ENCODE results near the gene CCSER1.

Gene CCSER1

GRCh38 chr4:90128961-90129495 lies 1.8 kb downstream of the CCSER1 start:
- DNase-seq (ENCODE audit: low read depth), result no peak
- H3K27me3 ChIP-seq (replicated peaks; ENCODE audit: control insufficient read depth, insufficient read depth, low read length), result peaks cover 35% of the 10 kb centered on the region
- peaks cover 4% of the 10 kb centered on the region for H3K9me3 ChIP-seq (ENCODE audit: control insufficient read depth, low read length)
- H3K36me3 ChIP-seq (ENCODE audit: control insufficient read depth, insufficient read depth, low read length, severe bottlenecking), result no peaks in the 10 kb centered on the region
- no peak overlapping the region for H3K9ac ChIP-seq (ENCODE audit: low read length)
- peaks cover 11% of the 10 kb centered on the region for H3K4me1 ChIP-seq (ENCODE audit: control insufficient read depth, insufficient read depth, low read length)
- no peak overlapping the region for H3K4me3 ChIP-seq (ENCODE audit: low read length)

- peaks cover 11% of the 10 kb centered on the region for H3K4me1 ChIP-seq (ENCODE audit: control insufficient read depth, insufficient read depth, low read length)
- DNase-seq (ENCODE audit: low read depth), result no peak
- no peaks in the 10 kb centered on the region for H3K36me3 ChIP-seq (ENCODE audit: control insufficient read depth, insufficient read depth, low read length, severe bottlenecking)
- peaks cover 35% of the 10 kb centered on the region for H3K27me3 ChIP-seq (replicated peaks; ENCODE audit: control insufficient read depth, insufficient read depth, low read length)
- no peak overlapping the region for H3K4me3 ChIP-seq (ENCODE audit: low read length)
- peaks cover 4% of the 10 kb centered on the region for H3K9me3 ChIP-seq (ENCODE audit: control insufficient read depth, low read length)
- no peak overlapping the region for H3K9ac ChIP-seq (ENCODE audit: low read length)
Observed at GRCh38 chr4:90130076-90130475, 2.9 kb downstream of the CCSER1 start.

GRCh38 chr4:90137555-90137954 lies 10.4 kb downstream of the CCSER1 start:
- Histone ChIP-seq H3K27me3 (replicated peaks; ENCODE audit: control insufficient read depth, insufficient read depth, low read length) (no peaks in the 10 kb centered on the region), H3K4me3 (ENCODE audit: low read length) (no peak overlapping the region), H3K4me1 (ENCODE audit: control insufficient read depth, insufficient read depth, low read length) (no peaks in the 10 kb centered on the region), H3K9me3 (ENCODE audit: control insufficient read depth, low read length) (no peaks in the 10 kb centered on the region), H3K36me3 (ENCODE audit: control insufficient read depth, insufficient read depth, low read length, severe bottlenecking) (no peaks in the 10 kb centered on the region), H3K9ac (ENCODE audit: low read length) (no peak overlapping the region)
- no peak for DNase-seq (ENCODE audit: low read depth)

- H3K9me3 ChIP-seq (ENCODE audit: control insufficient read depth, low read length), result no peaks in the 10 kb centered on the region
- no peaks in the 10 kb centered on the region for H3K36me3 ChIP-seq (ENCODE audit: control insufficient read depth, insufficient read depth, low read length, severe bottlenecking)
- no peak for DNase-seq (ENCODE audit: low read depth)
- H3K4me1 ChIP-seq (ENCODE audit: control insufficient read depth, insufficient read depth, low read length), result no peaks in the 10 kb centered on the region
- H3K9ac ChIP-seq (ENCODE audit: low read length), result no peak overlapping the region
- no peak overlapping the region for H3K4me3 ChIP-seq (ENCODE audit: low read length)
- no peaks in the 10 kb centered on the region for H3K27me3 ChIP-seq (replicated peaks; ENCODE audit: control insufficient read depth, insufficient read depth, low read length)
Observed at GRCh38 chr4:90142081-90142480, 14.9 kb downstream of the CCSER1 start.

GRCh38 chr4:90145319-90145718 lies 18.1 kb downstream of the CCSER1 start:
- H3K4me1 ChIP-seq (ENCODE audit: control insufficient read depth, insufficient read depth, low read length), result no peaks in the 10 kb centered on the region
- H3K9ac ChIP-seq (ENCODE audit: low read length), result no peak overlapping the region
- DNase-seq (ENCODE audit: low read depth), result no peak
- H3K27me3 ChIP-seq (replicated peaks; ENCODE audit: control insufficient read depth, insufficient read depth, low read length), result no peaks in the 10 kb centered on the region
- H3K36me3 ChIP-seq (ENCODE audit: control insufficient read depth, insufficient read depth, low read length, severe bottlenecking), result no peaks in the 10 kb centered on the region
- no peaks in the 10 kb centered on the region for H3K9me3 ChIP-seq (ENCODE audit: control insufficient read depth, low read length)
- no peak overlapping the region for H3K4me3 ChIP-seq (ENCODE audit: low read length)

- no peaks in the 10 kb centered on the region for H3K36me3 ChIP-seq (ENCODE audit: control insufficient read depth, insufficient read depth, low read length, severe bottlenecking)
- H3K4me1 ChIP-seq (ENCODE audit: control insufficient read depth, insufficient read depth, low read length), result no peaks in the 10 kb centered on the region
- no peak overlapping the region for H3K4me3 ChIP-seq (ENCODE audit: low read length)
Observed at GRCh38 chr4:90146306-90146705, 19.1 kb downstream of the CCSER1 start.

GRCh38 chr4:90148574-90149148 lies 21.5 kb downstream of the CCSER1 start:
- Histone ChIP-seq H3K9ac (ENCODE audit: low read length) (no peak overlapping the region), H3K27me3 (replicated peaks; ENCODE audit: control insufficient read depth, insufficient read depth, low read length) (no peaks in the 10 kb centered on the region), H3K4me1 (ENCODE audit: control insufficient read depth, insufficient read depth, low read length) (no peaks in the 10 kb centered on the region), H3K9me3 (ENCODE audit: control insufficient read depth, low read length) (no peaks in the 10 kb centered on the region), H3K4me3 (ENCODE audit: low read length) (no peak overlapping the region), H3K36me3 (ENCODE audit: control insufficient read depth, insufficient read depth, low read length, severe bottlenecking) (no peaks in the 10 kb centered on the region)
- no peak for DNase-seq (ENCODE audit: low read depth)

More at GRCh38 chr4:90146306-90146705, 19.1 kb downstream of the CCSER1 start:
- no peaks in the 10 kb centered on the region for H3K9me3 ChIP-seq (ENCODE audit: control insufficient read depth, low read length)
- no peak for DNase-seq (ENCODE audit: low read depth)
- H3K27me3 ChIP-seq (replicated peaks; ENCODE audit: control insufficient read depth, insufficient read depth, low read length), result no peaks in the 10 kb centered on the region
- no peak overlapping the region for H3K9ac ChIP-seq (ENCODE audit: low read length)

DNA sequence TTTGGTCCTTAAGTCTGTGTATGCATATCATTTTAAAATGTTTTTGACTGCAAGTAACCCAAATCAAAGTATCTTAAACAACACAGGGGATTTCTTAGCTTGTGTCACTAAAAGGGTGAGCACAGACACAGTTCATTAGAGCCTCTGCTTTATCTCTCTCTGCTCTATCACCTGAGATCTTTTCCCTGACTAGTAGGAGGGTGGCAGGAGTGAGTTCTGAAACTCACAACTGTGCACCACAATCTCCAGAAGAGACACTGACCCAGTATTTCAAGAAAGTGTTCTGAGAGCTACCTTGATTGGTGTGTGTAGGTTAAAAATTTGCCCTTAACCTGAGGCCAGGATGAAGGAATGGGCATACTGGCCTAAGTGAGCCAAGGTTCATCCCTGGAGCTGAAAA lies 24.8 kb downstream of the CCSER1 start:
- DNase-seq (ENCODE audit: low read depth), result no peak
- no peaks in the 10 kb centered on the region for H3K9me3 ChIP-seq (ENCODE audit: control insufficient read depth, low read length)
- H3K4me1 ChIP-seq (ENCODE audit: control insufficient read depth, insufficient read depth, low read length), result no peaks in the 10 kb centered on the region
- no peak overlapping the region for H3K4me3 ChIP-seq (ENCODE audit: low read length)
- H3K9ac ChIP-seq (ENCODE audit: low read length), result no peak overlapping the region
- no peaks in the 10 kb centered on the region for H3K36me3 ChIP-seq (ENCODE audit: control insufficient read depth, insufficient read depth, low read length, severe bottlenecking)
- H3K27me3 ChIP-seq (replicated peaks; ENCODE audit: control insufficient read depth, insufficient read depth, low read length), result no peaks in the 10 kb centered on the region

GRCh38 chr4:90159193-90159592 lies 32.0 kb downstream of the CCSER1 start:
- no peak overlapping the region for H3K4me3 ChIP-seq (ENCODE audit: low read length)
- DNase-seq (ENCODE audit: low read depth), result no peak
- no peaks in the 10 kb centered on the region for H3K27me3 ChIP-seq (replicated peaks; ENCODE audit: control insufficient read depth, insufficient read depth, low read length)
- H3K4me1 ChIP-seq (ENCODE audit: control insufficient read depth, insufficient read depth, low read length), result no peaks in the 10 kb centered on the region
- H3K9ac ChIP-seq (ENCODE audit: low read length), result no peak overlapping the region
- no peaks in the 10 kb centered on the region for H3K36me3 ChIP-seq (ENCODE audit: control insufficient read depth, insufficient read depth, low read length, severe bottlenecking)
- no peaks in the 10 kb centered on the region for H3K9me3 ChIP-seq (ENCODE audit: control insufficient read depth, low read length)

GRCh38 chr4:90160044-90160443 lies 32.9 kb downstream of the CCSER1 start:
- no peaks in the 10 kb centered on the region for H3K4me1 ChIP-seq (ENCODE audit: control insufficient read depth, insufficient read depth, low read length)
- no peak for DNase-seq (ENCODE audit: low read depth)
- no peaks in the 10 kb centered on the region for H3K27me3 ChIP-seq (replicated peaks; ENCODE audit: control insufficient read depth, insufficient read depth, low read length)
- no peak overlapping the region for H3K4me3 ChIP-seq (ENCODE audit: low read length)
- no peaks in the 10 kb centered on the region for H3K36me3 ChIP-seq (ENCODE audit: control insufficient read depth, insufficient read depth, low read length, severe bottlenecking)
- no peaks in the 10 kb centered on the region for H3K9me3 ChIP-seq (ENCODE audit: control insufficient read depth, low read length)
- no peak overlapping the region for H3K9ac ChIP-seq (ENCODE audit: low read length)

DNA sequence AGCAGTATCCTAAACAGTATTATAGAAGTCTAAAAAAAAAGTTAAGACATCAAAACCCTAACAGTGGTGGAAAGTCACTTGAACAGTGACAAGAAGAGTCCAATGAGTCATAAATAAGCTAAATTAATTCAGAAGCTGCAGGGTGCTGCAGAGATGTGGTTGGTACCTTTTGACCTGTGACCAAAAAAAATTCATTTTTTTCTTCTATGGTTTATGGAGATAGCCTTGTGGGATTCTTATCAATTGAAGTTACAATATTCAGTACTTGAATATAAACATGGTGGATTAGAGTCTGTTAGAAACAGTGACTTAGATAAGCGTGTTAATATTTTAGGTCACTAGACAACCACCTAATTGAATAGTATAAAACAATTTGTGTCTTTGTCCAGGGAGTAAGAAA lies 35.4 kb downstream of the CCSER1 start:
- H3K36me3 ChIP-seq (ENCODE audit: control insufficient read depth, insufficient read depth, low read length, severe bottlenecking), result no peaks in the 10 kb centered on the region
- no peak overlapping the region for H3K4me3 ChIP-seq (ENCODE audit: low read length)
- H3K9ac ChIP-seq (ENCODE audit: low read length), result no peak overlapping the region
- H3K9me3 ChIP-seq (ENCODE audit: control insufficient read depth, low read length), result no peaks in the 10 kb centered on the region
- no peaks in the 10 kb centered on the region for H3K27me3 ChIP-seq (replicated peaks; ENCODE audit: control insufficient read depth, insufficient read depth, low read length)
- no peak for DNase-seq (ENCODE audit: low read depth)
- H3K4me1 ChIP-seq (ENCODE audit: control insufficient read depth, insufficient read depth, low read length), result no peaks in the 10 kb centered on the region

DNA sequence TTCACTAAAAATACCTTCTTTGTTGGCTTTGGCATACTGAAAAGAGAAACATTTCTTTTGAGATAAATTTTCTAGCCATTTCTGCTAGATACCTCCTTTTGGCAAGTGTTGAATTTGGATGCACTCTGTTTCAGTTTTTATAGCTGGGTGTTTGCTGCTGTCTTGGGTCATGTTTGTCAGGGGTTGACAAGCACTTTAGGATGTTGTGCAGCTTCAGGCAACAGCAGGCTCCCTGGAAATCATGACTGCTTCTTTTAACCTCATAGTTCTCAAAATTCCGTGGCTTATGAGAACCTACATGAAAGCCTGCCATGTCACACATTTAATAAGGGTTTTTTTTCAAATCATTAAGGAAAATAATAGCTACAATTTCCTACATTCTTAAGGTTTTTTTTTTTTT lies 36.7 kb downstream of the CCSER1 start:
- Histone ChIP-seq H3K36me3 (ENCODE audit: control insufficient read depth, insufficient read depth, low read length, severe bottlenecking) (no peaks in the 10 kb centered on the region), H3K4me1 (ENCODE audit: control insufficient read depth, insufficient read depth, low read length) (no peaks in the 10 kb centered on the region), H3K27me3 (replicated peaks; ENCODE audit: control insufficient read depth, insufficient read depth, low read length) (no peaks in the 10 kb centered on the region), H3K4me3 (ENCODE audit: low read length) (no peak overlapping the region), H3K9me3 (ENCODE audit: control insufficient read depth, low read length) (no peaks in the 10 kb centered on the region), H3K9ac (ENCODE audit: low read length) (no peak overlapping the region)
- DNase-seq (ENCODE audit: low read depth), result no peak

All from adipocyte (in vitro differentiated cells).